Vagina (tissue), 2 donors: ENCODE measurements around the gene SLC26A6. TPM values are rescaled to one million over a fixed set of nuclear protein-coding genes. Genes with fewer than 3 reads are reported as not detected.

Experiments
- DNase-seq, 2 donors: peaks; one replicate each; pipeline ENCODE4 v3.0.0-alpha.2; 2017; ENCODE audit errors: extremely low spot score in 2 of 2
- H3K27ac ChIP-seq: fragments of 200-600 bp; sonication (generic); one replicate; pipeline ENCODE4 v1.5.1; 2019
- H3K27me3 ChIP-seq: fragments of 200-600 bp; sonication (generic); one replicate; pipeline ENCODE4 v1.5.1; 2019
- H3K36me3 ChIP-seq, 2 donors: fragments of 200-600 bp; sonication (generic); one replicate each; pipeline ENCODE4 v1.5.1; 2017 to 2019
- H3K4me1 ChIP-seq: fragments of 200-600 bp; sonication (generic); one replicate; pipeline ENCODE4 v1.5.1; 2019
- H3K4me3 ChIP-seq, 2 donors: fragments of 200-600 bp; sonication (generic); 1 replicate in 1 of 2; 2 replicates in 1 of 2; pipeline ENCODE4 v1.5.1; 2016 to 2019
- H3K9me3 ChIP-seq: fragments of 200-600 bp; sonication (generic); one replicate; pipeline ENCODE4 v1.5.1; 2019
- CTCF ChIP-seq, 3 experiments: fragments of 450-650 bp in 2 of 3; fragments of 200-600 bp in 1 of 3; sonication (generic) in 1 of 3; IDR thresholded peaks; one replicate each; pipeline ENCODE4 v1.5.1; 2017 to 2019; ENCODE audit warnings: antibody characterized with exemption in 3 of 3, mild to moderate bottlenecking in 2 of 3, moderate library complexity in 2 of 3
- POLR2A ChIP-seq, 2 donors: fragments of 450-650 bp; IDR thresholded peaks; one replicate each; pipeline ENCODE4 v1.6.1; 2017; ENCODE audit warnings: antibody characterized with exemption in 2 of 2, mild to moderate bottlenecking in 2 of 2, moderate library complexity in 2 of 2
- POLR2AphosphoS5 ChIP-seq, 2 donors: sonication (generic); formaldehyde crosslinking; IDR thresholded peaks; one replicate each; pipeline ENCODE4 v1.9.0; 2017; ENCODE audit warnings: antibody characterized with exemption in 2 of 2, mild to moderate bottlenecking in 2 of 2, low read depth in 1 of 2; ENCODE audit not compliant: insufficient read depth in 1 of 2
- intact Hi-C: fragments of 100-400 bp; cut with DNase I; formaldehyde crosslinking; loops from one replicate; pipeline ENCODE4 v1.15.1; 2023
- total RNA-seq: library from RNA; depleted of rRNA; stranded (reverse); fragments of >200 nt; gene quantifications from one replicate; pipeline ENCODE4 v1.2.3, GENCODE V29; 2016

Gene SLC26A6
- total RNA-seq, 1 donor from 2014 or later: 35.1 TPM

- H3K27ac ChIP-seq: no peak overlapping the region
- no peaks in the 10 kb centered on the region for H3K27me3 ChIP-seq
- TF ChIP-seq POLR2A (IDR thresholded peaks at IDR 0.05) (no peak), CTCF (IDR thresholded peaks at IDR 0.05) (no peak), POLR2AphosphoS5 (IDR thresholded peaks at IDR 0.05; ENCODE audit: insufficient read depth in 1 of 2, low read depth in 1 of 2) (no peak)
- peaks cover 0 to 47% of the 10 kb centered on the region in 2 donors for H3K36me3 ChIP-seq
- H3K4me1 ChIP-seq: peaks cover 8% of the 10 kb centered on the region
- DNase-seq: no peak
- intact Hi-C loops: no loop called here
- H3K9me3 ChIP-seq: no peaks in the 10 kb centered on the region
- H3K4me3 ChIP-seq: no peak overlapping the region
Observed at GRCh38 chr3:48678566-48679380, 43.5 kb upstream of the SLC26A6 start.

- H3K36me3 ChIP-seq: peaks cover 0 to 47% of the 10 kb centered on the region in 2 donors
- no peak overlapping the region for H3K27ac ChIP-seq
- intact Hi-C loops: no loop called here
Observed at GRCh38 chr3:48678056-48678455, 42.8 kb upstream of the SLC26A6 start.

GRCh38 chr3:48674505-48674904 is 39.2 kb upstream of the SLC26A6 start:
- intact Hi-C loops: no loop called here
- no peaks in the 10 kb centered on the region for H3K27me3 ChIP-seq
- TF ChIP-seq POLR2AphosphoS5 (IDR thresholded peaks at IDR 0.05; ENCODE audit: insufficient read depth in 1 of 2, low read depth in 1 of 2) (no peak), CTCF (IDR thresholded peaks at IDR 0.05) (no peak), POLR2A (IDR thresholded peaks at IDR 0.05) (no peak)
- DNase-seq: no peak
- no peaks in the 10 kb centered on the region for H3K9me3 ChIP-seq
- no peak overlapping the region for H3K27ac ChIP-seq
- peaks cover 0 to 19% of the 10 kb centered on the region in 2 donors for H3K36me3 ChIP-seq
- H3K4me1 ChIP-seq: no peaks in the 10 kb centered on the region
- no peak overlapping the region for H3K4me3 ChIP-seq

More at GRCh38 chr3:48678056-48678455, 42.8 kb upstream of the SLC26A6 start:
- no peak for DNase-seq
- H3K27me3 ChIP-seq: no peaks in the 10 kb centered on the region
- no peak overlapping the region for H3K4me3 ChIP-seq
- TF ChIP-seq POLR2AphosphoS5 (IDR thresholded peaks at IDR 0.05; ENCODE audit: insufficient read depth in 1 of 2, low read depth in 1 of 2) (no peak), POLR2A (IDR thresholded peaks at IDR 0.05) (no peak), CTCF (IDR thresholded peaks at IDR 0.05) (no peak)
- H3K4me1 ChIP-seq: peaks cover 1% of the 10 kb centered on the region
- H3K9me3 ChIP-seq: no peaks in the 10 kb centered on the region

GRCh38 chr3:48672522-48672921 is 37.3 kb upstream of the SLC26A6 start:
- no peak for DNase-seq
- no peak overlapping the region for H3K27ac ChIP-seq
- no peaks in the 10 kb centered on the region for H3K4me1 ChIP-seq
- no peak for TF ChIP-seq POLR2AphosphoS5 (IDR thresholded peaks at IDR 0.05; ENCODE audit: insufficient read depth in 1 of 2, low read depth in 1 of 2)
- peaks cover 0 to 1% of the 10 kb centered on the region in 2 donors for H3K36me3 ChIP-seq
- H3K27me3 ChIP-seq: no peaks in the 10 kb centered on the region
- H3K4me3 ChIP-seq: no peak overlapping the region
- no peaks in the 10 kb centered on the region for H3K9me3 ChIP-seq
- intact Hi-C loops: no loop called here

GRCh38 chr3:48664929-48665328 is 29.7 kb upstream of the SLC26A6 start:
- no peak overlapping the region for H3K27ac ChIP-seq
- TF ChIP-seq POLR2A (IDR thresholded peaks at IDR 0.05) (no peak), POLR2AphosphoS5 (IDR thresholded peaks at IDR 0.05; ENCODE audit: insufficient read depth in 1 of 2, low read depth in 1 of 2) (no peak), CTCF (IDR thresholded peaks at IDR 0.05) (no peak)
- H3K4me1 ChIP-seq: peaks cover 16% of the 10 kb centered on the region
- no peaks in the 10 kb centered on the region for H3K9me3 ChIP-seq
- intact Hi-C loops: no loop called here
- no peak overlapping the region for H3K4me3 ChIP-seq
- H3K27me3 ChIP-seq: peaks cover 4% of the 10 kb centered on the region
- H3K36me3 ChIP-seq: no peaks in the 10 kb centered on the region
- no peak for DNase-seq
